HCT116 (cell line): ENCODE results near the gene SNX8. TPM values are rescaled to one million over a fixed set of nuclear protein-coding genes. Genes with fewer than 3 reads are reported as not detected.
"Not testable (repeated sequence)": the region's sequence is repeated elsewhere in the genome, so short reads cannot be mapped to it uniquely, and the experiment has no call there.

Experiments
- ATAC-seq: fragments of 200-7000 bp; cut with Tn5 transposase; 2 replicates; pipeline ENCODE4 v1.9.1; 2020; ENCODE audit warnings: mild to moderate bottlenecking, moderate library complexity
- BruUV-seq: library from RNA; stranded (reverse); fragments of 400-500 nt; replicated peaks from 2 replicates; lab custom pipeline; 2021; lab: Mats Ljungman, UMichigan
- CTCF ChIA-PET: fragments of 300-600 bp; sonication (Branson Sonifier 250); formaldehyde crosslinking; loops from one replicate; lab custom pipeline; 2021; ENCODE audit warnings: antibody characterized with exemption; lab: Charles Lee
- POLR2A ChIA-PET: fragments of 300-600, 350-600 bp; sonication (Branson Sonifier 250); formaldehyde crosslinking; loops from one replicate; lab custom pipeline; 2021; ENCODE audit warnings: antibody characterized with exemption; lab: Charles Lee
- RAD21 ChIA-PET, 2 experiments: fragments of 300-600 bp; sonication (Branson Sonifier 250); formaldehyde crosslinking; loops; one replicate each; lab custom pipeline; 2023; ENCODE audit warnings: low total read pairs in 2 of 2; ENCODE audit not compliant: uncharacterized antibody in 2 of 2, unreplicated experiment in 2 of 2, low non-redundant PET in 1 of 2; lab: Charles Lee
- DNase-seq: peaks from one replicate; pipeline ENCODE4 v3.0.0-alpha.2; 2010; ENCODE audit warnings: low read depth, low spot score
- H2AFZ ChIP-seq: fragments of 200-600 bp; shearing (Covaris generic), sonication (generic); 2 replicates; pipeline ENCODE4 v1.6.1; 2017; ENCODE audit warnings: low read depth, mixed run types, mixed read lengths, antibody characterized with exemption, low read length; ENCODE audit not compliant: poor library complexity, severe bottlenecking
- H3K27ac ChIP-seq: 2 replicates; pipeline ENCODE4 v1.5.1; 2012; ENCODE audit warnings: low read depth, low read length
- H3K27me3 ChIP-seq: fragments of 200-600 bp; sonication (generic); 2 replicates; pipeline ENCODE4 v1.6.1; 2016; ENCODE audit warnings: mixed run types, low read length, mixed read lengths; ENCODE audit not compliant: insufficient read depth
- H3K36me3 ChIP-seq, 2 experiments: fragments of 200-500 bp in 1 of 2; fragments of 200-600 bp in 1 of 2; sonication (Bioruptor generic) in 1 of 2; sonication (generic) in 1 of 2; 2 replicates each; pipeline versions ENCODE4 v1.5.1 to v1.6.1; 2014 to 2016; ENCODE audit warnings: low read length in 2 of 2, inconsistent platforms in 1 of 2, mixed read lengths in 1 of 2, mixed run types in 1 of 2; ENCODE audit not compliant: insufficient read depth in 2 of 2, control insufficient read depth in 1 of 2
- H3K4me1 ChIP-seq, 2 experiments: fragments of 200-600 bp in 1 of 2; sonication (generic) in 1 of 2; 2 replicates each; pipeline versions ENCODE4 v1.5.1 to v1.6.1; 2012 to 2017; ENCODE audit warnings: low read length in 2 of 2, inconsistent platforms in 1 of 2, mild to moderate bottlenecking in 1 of 2, mixed read lengths in 1 of 2, mixed run types in 1 of 2, moderate library complexity in 1 of 2; ENCODE audit not compliant: insufficient read depth in 2 of 2, control insufficient read depth in 1 of 2
- H3K4me2 ChIP-seq: fragments of 200-600 bp; sonication (generic); 2 replicates; pipeline ENCODE4 v1.6.1; 2017; ENCODE audit warnings: mixed run types, low read length, mixed read lengths
- H3K4me3 ChIP-seq, 2 experiments: fragments of 200-600 bp in 1 of 2; sonication (generic) in 1 of 2; replicated peaks in 1 of 2; 2 replicates each; pipeline ENCODE4 v1.5.1; 2011 to 2016; ENCODE audit warnings: low read length in 2 of 2, control low read depth in 1 of 2, low read depth in 1 of 2, mild to moderate bottlenecking in 1 of 2, mixed read lengths in 1 of 2, mixed run types in 1 of 2
- H3K79me2 ChIP-seq: fragments of 200-600 bp; sonication (generic); 2 replicates; pipeline ENCODE4 v1.6.1; 2017; ENCODE audit warnings: mild to moderate bottlenecking, mixed run types, low read length, moderate library complexity, mixed read lengths; ENCODE audit not compliant: insufficient read depth
- H3K9ac ChIP-seq: fragments of 200-600 bp; sonication (generic); 2 replicates; pipeline ENCODE4 v1.6.1; 2016; ENCODE audit warnings: low read length, mixed read lengths
- H3K9me2 ChIP-seq: fragments of 200-600 bp; sonication (generic), shearing (Covaris generic); 2 replicates; pipeline ENCODE4 v1.6.1; 2017; ENCODE audit warnings: mixed run types, mild to moderate bottlenecking, moderate library complexity; ENCODE audit not compliant: insufficient read depth
- H3K9me3 ChIP-seq, 2 experiments: fragments of 200-500 bp in 1 of 2; fragments of 200-600 bp in 1 of 2; sonication (Bioruptor generic) in 1 of 2; sonication (generic) in 1 of 2; 2 replicates each; pipeline ENCODE4 v1.6.1; 2014 to 2017; ENCODE audit warnings: low read length in 2 of 2, mixed read lengths in 2 of 2, inconsistent platforms in 1 of 2, low read depth in 1 of 2, mild to moderate bottlenecking in 1 of 2, mixed run types in 1 of 2, moderate library complexity in 1 of 2; ENCODE audit not compliant: control insufficient read depth in 1 of 2, insufficient read depth in 1 of 2
- H4K20me1 ChIP-seq: fragments of 200-600 bp; sonication (generic), shearing (Covaris generic); 2 replicates; pipeline ENCODE4 v1.6.1; 2017; ENCODE audit warnings: mixed run types, mild to moderate bottlenecking, moderate library complexity; ENCODE audit not compliant: insufficient read depth
- ATF3 ChIP-seq: IDR thresholded peaks from 2 replicates; pipeline ENCODE4 v1.6.1; 2012
- CBX3 ChIP-seq: IDR thresholded peaks from 2 replicates; pipeline ENCODE4 v1.6.1; 2012; ENCODE audit warnings: low read depth
- CEBPB ChIP-seq: IDR thresholded peaks from 2 replicates; pipeline ENCODE4 v1.6.1; 2012; ENCODE audit warnings: low read depth
- EGR1 ChIP-seq: IDR thresholded peaks from 2 replicates; pipeline ENCODE4 v1.6.1; 2012; ENCODE audit warnings: low read depth
- ELF1 ChIP-seq: IDR thresholded peaks from 2 replicates; pipeline ENCODE4 v1.6.1; 2012; ENCODE audit warnings: low read depth, borderline replicate concordance
- EZH2 ChIP-seq: fragments of 200-600 bp; sonication (generic); IDR thresholded peaks from 2 replicates; pipeline ENCODE4 v1.6.1; 2017; ENCODE audit warnings: antibody characterized with exemption, mixed run types
- EZH2phosphoT487 ChIP-seq: fragments of 200-600 bp; IDR thresholded peaks from 2 replicates; pipeline ENCODE4 v1.6.1; 2018; ENCODE audit warnings: antibody characterized with exemption, borderline replicate concordance
- FOSL1 ChIP-seq: IDR thresholded peaks from 2 replicates; pipeline ENCODE4 v1.6.1; 2012; ENCODE audit warnings: low read depth
- JUND ChIP-seq: IDR thresholded peaks from 2 replicates; pipeline ENCODE4 v1.6.1; 2012
- POLR2A ChIP-seq: IDR thresholded peaks from 2 replicates; pipeline ENCODE4 v1.7.0; 2011; ENCODE audit warnings: borderline replicate concordance; ENCODE audit not compliant: insufficient read depth, insufficient read length; ENCODE audit errors: extremely low read depth
- POLR2AphosphoS5 ChIP-seq: IDR thresholded peaks from 2 replicates; pipeline ENCODE4 v1.6.1; 2011; ENCODE audit warnings: mild to moderate bottlenecking, low read depth, low read length, moderate library complexity
- REST ChIP-seq: IDR thresholded peaks from 2 replicates; pipeline ENCODE4 v1.6.1; 2012; ENCODE audit warnings: low read depth
- SIN3A ChIP-seq: IDR thresholded peaks from 2 replicates; pipeline ENCODE4 v1.6.1; 2012; ENCODE audit warnings: low read depth
- SP1 ChIP-seq: IDR thresholded peaks from 2 replicates; pipeline ENCODE4 v1.6.1; 2012; ENCODE audit warnings: low read depth
- TCF7L2 ChIP-seq: IDR thresholded peaks from 2 replicates; pipeline ENCODE4 v1.7.0; 2011; ENCODE audit warnings: borderline replicate concordance, inconsistent platforms; ENCODE audit not compliant: insufficient read depth, insufficient read length; ENCODE audit errors: extremely low read depth
- YY1 ChIP-seq: IDR thresholded peaks from 2 replicates; pipeline ENCODE4 v1.6.1; 2011; ENCODE audit warnings: low read length, low read depth, moderate library complexity, mild to moderate bottlenecking; ENCODE audit not compliant: insufficient replicate concordance; ENCODE audit errors: extremely low read depth
- ZBTB33 ChIP-seq: IDR thresholded peaks from 2 replicates; pipeline ENCODE4 v1.6.1; 2011; ENCODE audit warnings: mild to moderate bottlenecking, low read length, moderate library complexity; ENCODE audit not compliant: insufficient replicate concordance; ENCODE audit errors: extremely low read depth
- ZFX ChIP-seq: fragments of 450-650 bp; IDR thresholded peaks from 2 replicates; pipeline ENCODE4 v1.6.1; 2017
- ZNF274 ChIP-seq: fragments of 200-500 bp; sonication (Bioruptor generic); IDR thresholded peaks from 2 replicates; pipeline ENCODE4 v1.6.1; 2014; ENCODE audit warnings: mild to moderate bottlenecking, low read depth, low read length, inconsistent platforms
- intact Hi-C: fragments of 100-400 bp; cut with micrococcal nuclease; formaldehyde crosslinking; loops from 2 replicates; pipeline ENCODE4 v1.10.0; 2022
- total RNA-seq: library from RNA; stranded (reverse); gene quantifications from one replicate; pipeline ENCODE4 v1.2.1, GENCODE V29; 2021; ENCODE audit not compliant: unreplicated experiment

SNX8 gene
- total RNA-seq, 1 experiment from 2014 or later, result 41.7 TPM

GRCh38 chr7:2306688-2307087 is 7.6 kb downstream of the SNX8 start:
- Histone ChIP-seq H3K4me3 (no peak overlapping the region), H4K20me1 (no peaks in the 10 kb centered on the region), H3K4me1 (peaks cover 14 to 31% of the 10 kb centered on the region in 2 experiments), H3K9me3 (no peaks in the 10 kb centered on the region), H3K4me2 (no peak overlapping the region), H3K9ac (no peak overlapping the region), H3K79me2 (peaks cover 50% of the 10 kb centered on the region), H3K36me3 (no peaks in the 10 kb centered on the region), H2AFZ (no peak overlapping the region), H3K9me2 (no peaks in the 10 kb centered on the region), H3K27ac (no peak overlapping the region), H3K27me3 (no peaks in the 10 kb centered on the region)
- CTCF ChIA-PET, result no interaction called here
- DNase-seq (no peak), ATAC-seq (no peak)
- RAD21 ChIA-PET, result no interaction called here
- no peak for TF ChIP-seq CBX3
- TF ChIP-seq EGR1, result no peak
- no peak for TF ChIP-seq ZBTB33
- no peak for TF ChIP-seq TCF7L2
- no peak for TF ChIP-seq ATF3
- TF ChIP-seq ELF1, result no peak
- TF ChIP-seq SP1, result no peak
- no peak for TF ChIP-seq EZH2phosphoT487
- no peak for TF ChIP-seq REST
- TF ChIP-seq POLR2A, result no peak
- TF ChIP-seq SIN3A, result no peak
- no peak for TF ChIP-seq CEBPB
- no peak for TF ChIP-seq YY1
- no peak for TF ChIP-seq EZH2
- no peak for TF ChIP-seq ZNF274
- no peak for TF ChIP-seq JUND
- TF ChIP-seq FOSL1, result no peak
- no peak for TF ChIP-seq POLR2AphosphoS5
- no peak for TF ChIP-seq ZFX
- intact Hi-C loops, result no loop called here
- POLR2A ChIA-PET, result no interaction called here
- no TSS peak for BruUV-seq

- DNase-seq, POLR2A ChIA-PET, H3K4me3 ChIP-seq, H3K27ac ChIP-seq, CTCF ChIA-PET, ATAC-seq, H3K27me3 ChIP-seq, H3K4me2 ChIP-seq, H3K9me3 ChIP-seq, H3K9ac ChIP-seq, H2AFZ ChIP-seq, H3K36me3 ChIP-seq, RAD21 ChIA-PET, intact Hi-C loops, BruUV-seq, H4K20me1 ChIP-seq, H3K9me2 ChIP-seq: not testable (repeated sequence)
- peaks cover 8 to 33% of the 10 kb centered on the region in 2 experiments for H3K4me1 ChIP-seq
- peaks cover 50% of the 10 kb centered on the region for H3K79me2 ChIP-seq
Measured at GRCh38 chr7:2305258-2305657, 9.0 kb downstream of the SNX8 start.
